SH-SY5Y (cell line): ENCODE measurements around the gene UNC13B.

Experiments used
- GATA2 ChIP-seq: IDR thresholded peaks from 2 replicates; pipeline ENCODE4 v1.6.1; 2011; ENCODE audit warnings: mild to moderate bottlenecking, low read depth, low read length
- GATA3 ChIP-seq: IDR thresholded peaks from 2 replicates; pipeline ENCODE4 v1.6.1; 2011; ENCODE audit warnings: low read depth, mild to moderate bottlenecking, low read length, moderate library complexity

- no peak for TF ChIP-seq GATA2
- TF ChIP-seq GATA3 = no peak
Measured at GRCh38 chr9:35385042-35385441, 223.2 kb downstream of the UNC13B start.
